ENCODE results near the gene ARMC6.
A peak's percentile ranks its signal among the peaks of the same experiment; 100 is the strongest.

ARMC6 gene

DNA sequence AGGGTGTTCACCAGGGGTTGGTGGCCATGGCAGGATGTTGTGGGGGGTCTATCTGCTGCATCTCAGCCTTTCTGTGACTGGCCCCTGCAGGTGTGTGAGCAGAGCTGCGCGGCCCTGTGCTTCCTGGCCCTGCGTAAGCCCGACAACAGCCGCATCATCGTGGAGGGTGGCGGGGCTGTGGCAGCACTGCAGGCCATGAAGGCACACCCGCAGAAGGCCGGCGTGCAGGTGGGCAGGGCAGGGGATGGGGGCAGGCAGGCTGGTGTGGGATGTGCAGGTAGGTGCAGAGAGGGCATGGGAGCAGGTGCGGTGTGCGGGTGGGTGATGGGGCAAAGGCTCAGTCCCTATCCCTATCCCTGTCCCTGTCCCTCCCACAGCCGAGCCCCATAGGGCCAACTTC is 22.3 kb downstream of the ARMC6 start:
- no peak for DNase-seq

DNA sequence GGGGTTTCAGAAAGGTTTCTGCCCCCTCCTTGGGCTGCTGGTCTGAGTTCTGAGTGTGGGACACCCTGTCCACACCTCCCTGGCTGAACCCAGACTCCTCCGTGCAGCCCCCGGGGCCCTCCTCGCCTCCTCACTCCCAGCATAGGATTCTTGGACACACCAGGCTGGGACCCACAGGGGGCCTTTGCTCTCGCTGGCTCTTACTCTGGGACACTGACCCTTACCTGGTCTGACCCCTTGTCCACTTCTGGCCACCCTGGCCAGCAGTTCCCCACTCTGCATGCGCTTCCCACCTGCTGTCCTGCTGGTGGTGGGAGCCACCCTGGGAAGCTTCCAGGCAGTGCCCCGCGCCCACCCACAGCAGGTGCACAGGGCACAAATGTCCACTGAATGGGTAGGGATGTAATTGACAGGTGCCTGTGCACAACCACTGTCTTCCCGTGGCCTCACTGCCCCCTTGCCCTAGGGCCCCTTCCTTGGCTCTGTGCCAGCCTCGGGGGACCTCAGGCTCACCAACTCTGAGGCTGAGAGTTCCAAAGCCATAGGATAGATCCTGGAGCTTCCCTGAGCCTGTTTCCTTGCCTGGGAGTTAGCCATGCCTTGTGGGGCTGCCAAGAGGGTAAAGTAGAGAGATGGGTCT is 23.4 kb downstream of the ARMC6 start:
- no peak for DNase-seq

DNA sequence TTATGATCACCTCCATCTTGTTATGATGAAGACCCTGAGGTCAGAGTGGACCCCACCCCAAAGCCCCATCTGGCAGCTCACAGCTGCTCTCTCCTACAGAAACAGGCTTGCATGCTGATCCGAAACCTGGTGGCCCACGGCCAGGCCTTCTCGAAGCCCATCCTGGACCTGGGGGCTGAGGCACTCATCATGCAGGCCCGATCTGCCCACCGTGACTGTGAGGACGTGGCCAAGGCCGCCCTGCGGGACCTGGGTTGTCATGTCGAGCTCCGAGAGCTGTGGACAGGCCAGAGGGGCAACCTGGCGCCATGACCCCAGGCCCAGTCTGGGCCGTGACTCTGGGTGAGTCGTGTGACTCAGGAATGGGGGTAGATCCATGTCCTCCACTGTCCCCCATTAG is 23.9 kb downstream of the ARMC6 start:
- no peak for DNase-seq

DNA sequence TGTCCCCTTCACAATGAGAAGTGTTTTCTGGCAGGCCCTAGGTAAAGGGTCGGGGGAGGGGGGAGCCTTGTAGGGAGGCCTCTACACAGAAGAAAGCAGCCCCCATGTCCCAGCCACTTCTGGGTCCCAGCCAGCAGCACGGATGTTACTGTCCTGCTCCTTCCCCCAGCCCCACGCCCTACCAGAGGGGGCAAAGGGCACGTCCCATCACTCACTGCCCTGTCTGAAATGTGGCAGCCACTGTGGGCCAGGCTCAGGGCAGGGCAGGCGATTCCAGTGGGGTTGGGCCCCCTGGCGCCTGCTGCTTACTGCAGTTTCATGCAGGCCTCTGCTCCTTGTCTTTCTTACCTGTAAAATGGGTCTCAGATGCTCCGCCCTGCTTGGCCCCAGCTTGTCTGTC is 24.3 kb downstream of the ARMC6 start:
- no peak for DNase-seq

DNA sequence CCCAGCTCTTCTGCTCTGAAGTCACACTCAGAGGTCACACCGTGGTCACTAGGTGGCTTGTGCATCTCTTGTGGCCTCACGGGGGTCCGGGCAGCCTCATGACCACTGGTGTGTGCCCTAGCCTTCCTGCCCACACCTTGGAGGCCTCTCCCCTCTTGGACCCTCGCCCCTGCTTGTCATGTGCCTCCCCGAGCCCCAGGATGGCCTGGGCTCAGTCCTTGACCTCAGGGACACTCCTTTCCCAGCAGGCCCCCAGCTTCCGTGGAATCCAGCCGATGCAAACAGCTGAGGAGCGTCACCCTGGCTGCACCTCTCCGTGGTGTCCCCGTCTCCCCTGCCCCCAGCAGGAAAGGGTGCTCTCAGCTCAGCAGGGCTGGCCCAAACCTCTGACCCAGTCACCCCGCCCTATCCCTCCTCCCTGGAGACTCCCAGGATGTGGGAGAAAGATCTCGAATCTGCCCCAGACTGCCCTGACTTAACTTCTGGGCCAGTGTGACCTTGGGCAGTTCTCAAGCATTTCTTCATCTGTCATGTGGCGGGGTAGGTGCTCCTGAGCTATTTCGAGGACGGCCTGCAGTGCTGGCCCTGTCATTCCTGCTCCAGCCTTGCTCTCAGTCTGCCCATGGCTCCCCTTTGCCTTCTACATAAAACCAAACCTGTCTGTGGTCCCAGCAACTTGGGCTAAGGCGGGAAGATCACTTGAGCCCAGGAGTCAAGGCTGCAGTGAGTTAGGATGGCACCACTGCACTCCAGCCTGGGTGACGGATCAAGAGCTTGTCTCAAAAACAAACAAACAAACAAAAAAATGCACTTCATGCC is 25.8 kb downstream of the ARMC6 start:
- no peak for DNase-seq

DNA sequence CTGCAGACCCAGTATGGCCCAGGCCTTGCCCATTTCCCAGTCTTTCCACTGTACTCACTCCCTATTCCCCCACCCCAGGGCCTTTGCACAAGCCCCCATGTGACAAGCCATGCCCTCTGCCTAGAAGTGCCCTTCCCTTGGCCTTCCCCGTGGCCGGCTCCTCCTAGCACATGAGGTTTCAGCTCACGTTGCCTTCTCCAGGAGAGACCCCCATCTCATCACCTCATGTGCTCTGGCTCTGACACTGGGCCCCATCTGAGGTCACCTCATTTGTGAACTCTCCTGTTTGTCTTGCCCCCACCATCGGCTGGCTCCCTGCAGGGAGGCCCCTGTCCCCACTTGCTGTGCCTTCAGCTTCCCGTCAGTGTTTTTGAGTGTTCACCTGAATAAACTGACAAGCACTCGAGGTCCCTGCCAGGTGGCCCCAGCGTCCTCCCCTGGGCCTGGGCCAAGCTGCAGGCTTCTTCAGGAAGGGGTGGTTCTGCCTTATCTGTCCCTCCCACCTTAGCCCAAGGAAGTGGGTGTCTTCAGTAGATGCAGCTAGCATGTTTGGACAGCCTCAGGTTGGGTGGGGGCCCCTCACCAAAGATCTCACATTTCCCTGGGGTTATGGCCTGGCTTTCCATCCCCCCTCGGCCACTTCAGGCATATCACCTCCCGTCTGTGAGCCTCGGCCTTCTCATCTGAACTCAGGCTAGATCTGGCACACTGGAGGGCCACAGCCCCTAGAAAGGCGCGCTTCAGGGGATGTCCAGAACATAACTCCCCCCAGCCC is 26.6 kb downstream of the ARMC6 start:
- DNase-seq, result no peak

DNA sequence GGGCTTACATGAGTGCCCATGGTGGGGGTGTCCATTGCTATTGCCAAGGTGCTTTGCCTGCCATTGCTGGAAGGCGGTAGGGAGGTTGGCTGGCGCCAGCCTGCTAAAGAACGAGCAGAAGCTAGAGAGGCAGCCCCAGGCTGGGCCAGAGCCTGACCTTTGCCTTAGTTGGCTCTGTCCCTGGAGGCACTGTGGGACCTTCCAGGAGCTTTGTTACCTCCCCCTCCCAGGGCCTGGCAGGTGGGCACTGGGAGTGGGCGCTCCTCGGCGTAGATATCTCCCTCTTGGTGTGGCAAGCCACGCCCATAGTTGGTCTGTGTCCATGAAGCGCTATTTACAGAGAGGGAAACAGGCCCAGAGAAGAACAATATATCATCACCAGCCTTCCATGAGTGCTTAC is 28.1 kb downstream of the ARMC6 start:
- DNase-seq, result no peak

DNA sequence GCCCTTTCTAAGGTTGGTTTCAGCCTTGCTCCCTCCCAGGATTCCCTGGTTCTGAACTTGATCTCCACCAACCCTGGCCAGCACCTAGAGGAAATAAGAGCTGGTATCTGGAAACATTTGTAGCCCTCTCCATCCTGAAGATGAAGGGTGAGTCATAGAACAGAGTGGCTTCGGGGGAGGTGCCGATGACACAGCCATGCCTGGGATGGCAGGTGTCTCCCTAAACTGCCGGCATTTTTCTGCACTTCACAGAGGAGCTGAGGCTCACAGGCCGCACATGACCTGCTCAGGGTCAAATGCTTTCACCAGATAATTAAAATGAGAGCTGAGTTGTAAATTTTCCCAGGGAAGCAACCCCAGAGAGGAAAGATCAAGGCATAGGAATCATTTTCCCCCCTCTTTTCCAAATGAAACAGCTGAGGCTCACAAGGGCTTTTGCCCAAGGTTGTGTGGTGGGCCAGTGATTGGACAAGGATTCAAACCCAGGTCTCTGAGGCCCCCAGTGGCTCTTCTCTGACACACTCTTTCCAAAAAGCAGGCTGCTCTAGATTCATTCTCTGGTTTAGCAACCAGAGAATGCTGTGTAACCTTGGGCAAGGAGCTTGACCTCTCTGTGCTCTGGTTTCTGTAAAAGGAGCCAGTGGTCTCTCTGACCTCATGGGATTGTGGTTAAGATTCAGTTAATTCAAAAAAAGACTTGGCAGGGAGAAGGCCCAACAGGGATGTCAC is 29.2 kb downstream of the ARMC6 start:
- DNase-seq, result peak; percentile 63

DNA sequence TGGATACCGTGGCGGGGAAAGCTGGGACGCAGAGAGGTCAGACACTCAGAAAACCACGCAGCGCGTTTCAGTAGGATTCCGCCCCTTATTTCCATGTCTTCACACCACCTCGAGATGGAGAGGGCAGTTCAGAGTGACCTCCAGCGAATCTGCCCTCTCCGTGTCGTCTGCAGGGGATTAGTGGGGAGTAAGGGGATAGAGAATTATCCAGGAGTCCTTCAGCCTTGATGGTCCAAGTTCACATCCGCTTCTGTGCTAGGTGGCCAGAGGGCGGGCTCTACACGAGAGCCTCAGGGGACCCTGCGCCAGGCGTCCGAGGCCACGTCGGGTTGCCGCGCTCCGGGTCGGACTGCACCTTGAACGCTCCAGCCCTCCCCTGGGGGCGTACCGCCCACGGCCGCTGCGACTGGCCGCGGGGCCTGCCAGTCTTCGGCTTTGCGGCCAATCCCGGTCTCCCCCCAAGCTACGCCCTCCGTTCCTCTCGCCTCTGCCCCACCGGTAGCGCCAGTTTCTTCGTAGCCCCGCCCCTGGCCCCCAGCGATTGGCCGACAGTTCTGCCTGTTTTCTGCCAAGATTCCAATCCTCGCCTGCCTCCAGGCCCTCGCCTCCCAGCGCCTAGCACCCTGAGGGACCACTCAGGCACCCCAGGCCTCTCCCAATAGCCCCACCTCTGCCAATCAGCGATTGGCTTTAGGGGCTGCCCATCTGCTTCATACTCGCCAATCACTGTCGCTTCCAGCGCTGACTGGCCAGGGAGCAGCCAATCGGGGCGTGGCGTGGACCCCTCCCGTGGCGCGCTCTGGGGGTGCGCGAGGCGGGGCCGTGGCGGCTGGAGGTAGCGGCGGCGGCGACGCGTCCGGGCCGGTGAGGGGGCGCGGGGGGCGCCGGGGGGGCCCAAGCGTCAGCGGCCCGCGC is 30.0 kb downstream of the ARMC6 start, which contains the start of gene SLC25A42:
Gene SLC25A42 (plus strand): TSS at position 812 of the 915 bp plus-strand sequence. CDS start 32,131 bp downstream, outside the sequence.
- peak; percentile 100 for DNase-seq

DNA sequence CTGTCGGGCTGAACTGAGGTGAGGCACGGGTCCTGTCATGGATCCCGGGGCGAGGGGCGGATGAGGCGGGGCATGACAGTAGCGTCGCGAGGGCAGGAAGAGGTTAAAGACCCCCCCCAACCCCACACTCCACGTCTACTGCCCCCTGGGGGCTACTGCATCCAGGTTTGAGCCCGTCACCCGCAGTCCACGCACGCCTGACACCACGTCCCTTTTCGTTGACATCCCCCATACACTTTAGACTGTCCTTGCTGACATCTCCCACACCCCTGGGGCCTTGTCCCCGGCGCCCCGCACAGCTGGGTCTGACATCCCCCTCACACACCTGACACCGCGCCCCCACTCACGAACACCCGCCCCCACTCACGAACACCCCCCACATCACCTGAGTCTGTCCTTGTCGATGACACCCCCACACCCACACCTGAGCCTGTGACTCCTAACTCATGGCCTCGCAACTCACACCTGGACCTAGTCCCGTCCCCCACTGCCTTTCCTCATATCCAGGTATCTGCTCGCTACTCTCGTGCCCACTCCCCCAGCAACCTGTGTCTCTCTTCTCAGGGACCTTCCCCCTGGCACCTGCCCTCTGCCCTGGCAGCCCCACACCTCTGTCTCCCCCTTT is 30.8 kb downstream of the ARMC6 start:
- DNase-seq, result no peak

DNA sequence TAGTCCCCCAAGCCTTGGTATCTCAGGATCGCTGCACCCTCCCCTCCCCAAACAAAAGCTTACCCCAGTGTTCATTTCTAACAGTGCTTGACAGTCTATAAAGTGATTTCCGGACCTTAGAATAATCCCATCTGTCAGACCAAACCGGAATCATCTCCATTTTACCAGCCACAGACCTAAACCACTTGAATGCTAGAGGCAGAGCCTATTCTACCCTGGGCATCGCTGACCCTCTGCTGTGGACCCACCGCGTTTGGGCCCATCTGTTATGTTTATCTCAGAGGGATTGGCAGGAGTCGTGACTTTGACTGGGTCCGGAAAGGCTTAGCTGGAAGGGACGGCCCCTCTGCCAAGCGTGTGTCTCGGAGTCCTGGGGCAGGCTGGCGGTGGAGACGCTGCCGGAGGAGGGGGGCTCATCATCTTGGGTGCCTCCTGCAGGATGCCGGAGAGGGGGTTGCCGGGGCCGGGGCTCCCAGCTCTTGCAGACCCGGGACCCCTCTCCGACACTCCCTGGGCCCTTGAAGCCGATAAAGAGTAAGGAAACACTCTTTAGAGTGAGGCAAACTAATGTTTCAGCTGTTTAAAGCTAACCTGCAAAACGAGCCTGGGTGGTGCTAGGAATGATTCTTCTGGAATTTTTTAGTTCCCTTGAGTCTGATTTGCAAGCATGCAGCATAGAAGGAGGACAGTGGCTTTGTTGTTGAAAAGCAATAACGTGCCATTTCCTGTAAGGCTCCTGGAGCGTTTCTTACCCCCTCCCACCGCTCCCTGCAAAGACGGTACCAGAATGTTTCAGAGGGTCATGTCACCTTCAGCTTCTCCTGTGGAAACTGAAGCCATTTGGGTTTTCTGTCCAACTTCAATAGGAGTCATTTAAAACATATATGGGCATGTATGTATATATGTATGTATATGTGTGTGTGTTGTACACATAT is 31.7 kb downstream of the ARMC6 start:
- peak; percentile 17 for DNase-seq

DNA sequence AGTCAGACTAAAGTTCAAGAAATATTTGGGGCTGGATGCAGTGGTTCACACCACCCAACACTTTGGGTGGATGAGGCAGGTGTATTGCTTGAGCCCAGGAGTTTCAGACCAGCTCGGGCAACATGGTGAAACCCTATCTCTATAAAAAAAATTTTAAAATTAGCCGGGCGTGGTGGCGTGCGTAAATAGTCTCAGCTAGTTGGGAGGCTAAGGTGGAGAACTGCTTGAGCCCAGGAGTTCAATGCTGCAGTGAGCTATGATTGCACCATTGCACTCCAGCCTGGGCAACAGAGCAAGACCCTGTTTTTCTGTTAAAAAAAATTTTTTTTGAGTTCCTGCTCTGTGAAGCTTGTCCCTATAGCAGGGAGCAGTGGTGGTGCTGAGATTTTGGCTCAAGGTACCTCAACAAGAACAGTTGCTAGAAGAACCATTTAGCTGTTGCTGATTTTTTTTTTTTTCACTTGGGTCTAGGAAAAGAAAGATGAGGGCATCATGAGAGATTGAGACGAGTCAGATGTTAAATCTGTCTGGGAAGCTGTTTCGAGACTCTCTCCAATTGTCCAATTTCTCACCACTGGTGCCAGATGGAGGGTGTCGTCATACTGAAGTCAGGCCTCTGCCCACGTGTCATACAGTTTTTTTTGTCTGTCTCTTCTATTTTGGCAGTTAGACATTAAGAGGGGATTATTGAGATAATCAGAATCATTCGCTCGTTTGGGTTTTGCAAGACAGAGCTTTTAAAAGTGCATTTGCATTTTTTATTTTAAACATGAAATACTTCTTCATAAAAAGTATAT is 34.1 kb downstream of the ARMC6 start:
- DNase-seq, result no peak

DNA sequence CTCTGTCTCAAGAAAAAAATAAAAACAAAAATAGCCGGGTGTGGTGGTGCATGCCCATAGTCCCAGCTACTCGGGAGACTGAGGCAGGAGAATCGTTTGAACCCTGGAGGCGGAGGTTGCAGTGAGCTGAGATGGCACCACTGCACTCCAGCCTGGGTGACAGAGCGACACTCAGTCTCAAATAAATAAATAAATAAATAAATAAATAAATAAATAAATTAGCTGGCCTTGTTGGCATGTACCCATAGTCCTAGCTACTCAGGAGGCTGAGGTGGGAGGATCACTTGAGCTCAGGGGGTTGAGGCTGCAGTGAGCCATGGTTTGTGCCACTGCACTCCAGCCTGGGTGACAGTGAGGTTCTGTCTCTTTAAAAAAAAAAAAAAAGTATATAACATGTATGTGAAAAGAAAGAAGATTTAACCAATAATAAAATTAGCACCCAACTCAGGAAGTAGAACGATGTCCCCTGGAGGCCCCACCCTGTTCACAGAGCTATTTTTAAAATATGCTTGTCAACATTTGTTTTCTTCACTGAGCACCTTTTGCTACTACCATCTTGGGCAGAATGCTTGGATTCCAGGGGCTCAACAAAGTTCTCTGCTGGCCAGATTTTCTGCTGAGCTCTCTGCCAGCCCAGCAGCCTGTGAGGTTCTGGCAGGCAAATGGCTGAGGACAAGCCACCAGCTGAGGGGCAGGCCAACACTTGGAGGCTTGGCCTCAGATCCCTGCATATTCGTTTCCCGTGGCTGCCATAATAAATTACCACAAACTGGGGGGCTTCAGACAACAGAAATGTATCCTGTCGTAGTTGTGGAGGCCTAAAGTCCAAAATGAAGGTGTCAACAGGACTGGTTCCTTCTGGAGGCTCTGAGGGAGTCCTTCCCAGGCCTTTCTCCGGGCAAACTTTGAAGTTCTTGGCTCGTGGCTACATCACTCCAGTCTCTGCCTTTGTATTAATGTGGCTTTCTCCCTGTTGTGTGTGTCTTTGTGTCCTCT is 35.6 kb downstream of the ARMC6 start:
- DNase-seq, result no peak

DNA sequence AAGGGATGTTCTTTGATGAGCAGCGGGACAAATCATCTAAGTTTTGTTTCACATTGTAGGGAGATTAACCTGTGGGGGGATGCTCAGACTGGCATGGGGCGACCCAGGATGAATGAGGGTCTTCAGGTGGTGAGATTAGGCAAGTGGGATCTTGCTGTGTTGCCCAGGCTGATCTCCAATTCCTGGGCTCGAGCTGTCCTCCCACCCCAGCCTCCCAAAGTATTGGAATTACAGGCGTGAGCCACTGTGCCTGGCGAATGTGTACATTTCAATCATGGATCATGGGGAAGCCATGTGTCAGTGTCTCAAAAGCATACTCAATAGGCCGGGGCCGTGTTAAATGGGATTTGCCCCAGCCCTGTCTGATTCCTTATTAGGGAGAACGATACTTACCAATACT is 38.5 kb downstream of the ARMC6 start:
- DNase-seq, result no peak

DNA sequence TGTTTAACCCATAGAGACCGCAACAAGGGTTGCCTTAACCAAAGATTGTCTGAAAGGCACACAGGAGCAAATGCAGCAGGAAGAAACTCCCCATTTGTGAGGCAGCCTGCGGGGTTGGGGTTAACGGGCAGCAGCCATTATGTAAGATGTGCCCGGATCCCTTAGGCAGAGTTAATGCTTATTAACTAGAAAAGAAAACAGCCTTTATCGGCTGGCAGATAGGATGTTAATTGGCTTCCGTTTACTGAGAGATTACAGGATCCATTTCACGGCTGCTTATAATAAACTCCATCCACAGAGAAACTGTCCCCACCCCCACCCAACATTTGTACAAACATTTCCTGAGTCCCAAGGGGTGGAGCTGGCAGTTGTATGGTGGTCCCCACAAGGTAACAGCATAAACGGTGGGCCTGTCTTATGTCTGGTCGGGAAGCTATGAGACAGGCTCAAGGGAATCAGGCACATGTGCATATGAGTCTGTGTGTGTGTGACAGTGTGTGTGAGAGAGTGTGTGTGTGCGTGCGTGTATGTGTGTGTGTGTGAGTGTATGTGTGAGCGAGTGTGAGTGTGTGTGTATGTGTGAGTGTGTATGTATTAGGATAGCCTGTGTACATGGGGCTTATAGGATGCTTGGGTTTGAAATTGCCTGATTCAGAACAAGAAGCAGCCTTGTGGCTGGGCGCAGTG is 40.9 kb downstream of the ARMC6 start:
- no peak for DNase-seq

DNA sequence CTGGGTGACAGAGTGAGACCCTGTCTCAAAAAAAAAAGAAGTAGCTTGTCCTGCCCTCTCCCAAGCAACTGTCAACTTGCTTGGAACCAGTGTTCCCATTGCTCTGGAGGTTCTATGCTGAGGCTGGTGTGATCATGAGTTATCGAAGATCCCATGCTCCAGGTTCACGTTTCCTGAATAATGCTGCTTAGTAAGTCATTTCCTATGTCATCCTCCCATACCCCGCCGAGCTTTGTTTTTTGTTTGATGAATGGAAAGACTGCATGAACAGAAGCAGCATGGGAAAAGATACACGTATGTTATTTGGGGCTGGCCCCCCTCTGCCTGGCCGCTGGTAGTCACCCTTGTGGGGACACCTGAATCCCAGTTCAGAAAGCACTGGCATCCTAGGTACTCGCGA is 41.7 kb downstream of the ARMC6 start:
- DNase-seq, result no peak

DNA sequence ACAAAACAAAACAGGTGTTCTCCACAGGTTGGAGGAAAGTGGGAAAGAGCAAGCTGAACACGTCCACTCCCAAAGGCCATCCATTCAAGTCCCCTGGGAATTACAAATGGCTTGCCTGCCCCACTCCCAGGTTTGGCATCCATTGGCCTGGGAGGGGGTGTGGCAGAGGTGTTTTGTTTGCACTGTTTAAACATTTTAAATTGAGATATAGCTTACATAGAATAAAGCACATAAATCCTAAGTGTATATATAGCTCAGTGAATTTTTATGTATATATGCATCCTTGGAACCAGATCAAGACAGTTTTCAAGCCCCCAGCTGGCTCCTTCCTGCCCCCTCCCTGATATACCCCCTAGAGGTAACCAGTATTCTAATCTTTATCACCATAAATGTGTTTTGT is 43.1 kb downstream of the ARMC6 start:
- no peak for DNase-seq
